H54 (cell line): Measurements from ENCODE around the gene IHH.

ENCODE experiments used
- DNase-seq: peaks from one replicate; pipeline ENCODE4 v3.0.0; 2011; ENCODE audit warnings: low spot score, mixed read lengths; ENCODE audit not compliant: insufficient read length
- FAIRE-seq: peaks from 3 replicates; lab custom pipeline; 2011; peaks lifted over from hg19 to GRCh38; lab: Jason Lieb, UNC
- POLR2A ChIP-seq: IDR thresholded peaks from 2 replicates; pipeline ENCODE4 v1.6.1; 2011; ENCODE audit warnings: low read depth, mild to moderate bottlenecking, low read length

The IHH gene

GRCh38 chr2:219025637-219026585 is 34.8 kb downstream of the IHH start:
- no peak for DNase-seq
- no peak for FAIRE-seq
- no peak for TF ChIP-seq POLR2A

DNA sequence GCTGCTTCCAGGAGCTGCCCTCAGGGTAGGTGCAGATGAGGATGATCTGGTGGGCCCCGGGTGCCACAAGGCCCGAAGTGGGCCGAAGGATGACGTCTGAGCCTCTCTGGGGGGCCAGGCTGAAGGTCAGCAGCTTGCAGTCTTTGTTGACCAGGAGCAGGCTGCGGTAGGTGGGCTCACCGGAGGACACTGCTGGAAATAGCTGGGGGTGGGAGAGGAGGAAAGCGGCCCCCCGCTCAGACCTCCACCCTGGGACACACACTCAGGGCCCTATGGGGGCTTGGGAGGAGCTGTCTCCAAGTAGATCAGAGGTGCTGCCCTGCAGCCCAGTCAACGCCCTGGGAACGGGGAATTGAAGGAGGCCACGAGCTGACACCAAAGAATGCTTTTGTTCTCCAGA is 36.7 kb downstream of the IHH start:
- no peak for FAIRE-seq
- no peak for TF ChIP-seq POLR2A
- DNase-seq = no peak

GRCh38 chr2:219023045-219023605 is 37.6 kb downstream of the IHH start:
- no peak for TF ChIP-seq POLR2A
- no peak for DNase-seq
- FAIRE-seq = no peak

DNA sequence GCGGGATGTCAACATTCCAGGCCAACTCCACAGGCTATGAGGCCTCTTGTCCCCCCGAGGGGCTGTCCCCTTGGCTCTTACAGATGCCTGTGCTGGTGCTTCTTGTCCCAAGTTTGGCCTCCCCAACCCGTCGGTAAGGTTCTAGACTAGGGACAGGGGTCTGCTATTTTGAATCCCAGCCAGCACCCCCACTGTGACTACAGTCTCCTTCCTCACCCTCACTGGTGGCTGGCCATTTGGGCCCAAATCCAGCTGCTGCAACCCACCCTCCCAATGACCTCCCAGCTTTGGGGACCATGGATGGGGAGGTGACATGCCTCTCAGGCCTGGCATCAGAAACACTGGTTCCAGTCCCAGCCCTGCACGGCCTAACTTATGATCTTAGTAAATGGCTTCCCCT is 38.1 kb downstream of the IHH start:
- TF ChIP-seq POLR2A = no peak
- DNase-seq (no peak), FAIRE-seq (no peak)

DNA sequence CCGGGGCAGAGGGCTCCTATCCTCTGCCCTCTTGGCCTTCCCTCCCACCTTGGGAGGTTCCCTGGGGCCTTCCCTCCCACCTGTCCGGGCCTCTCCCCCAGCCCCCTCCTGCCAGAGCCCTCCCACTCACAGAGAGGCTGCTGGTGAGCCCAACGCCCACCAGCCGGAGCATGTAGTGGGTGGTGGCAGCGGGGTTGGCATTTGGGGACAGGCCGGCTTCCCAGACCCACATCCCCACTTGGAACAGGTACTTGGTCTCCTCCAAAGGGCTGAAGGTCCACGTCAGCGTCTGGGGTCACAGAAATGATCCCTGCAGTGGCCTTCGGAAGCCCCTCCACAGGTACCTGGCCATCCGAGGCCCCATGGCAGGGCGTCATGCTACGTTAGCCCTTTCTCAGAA is 38.7 kb downstream of the IHH start:
- FAIRE-seq = no peak
- TF ChIP-seq POLR2A = no peak
- no peak for DNase-seq

DNA sequence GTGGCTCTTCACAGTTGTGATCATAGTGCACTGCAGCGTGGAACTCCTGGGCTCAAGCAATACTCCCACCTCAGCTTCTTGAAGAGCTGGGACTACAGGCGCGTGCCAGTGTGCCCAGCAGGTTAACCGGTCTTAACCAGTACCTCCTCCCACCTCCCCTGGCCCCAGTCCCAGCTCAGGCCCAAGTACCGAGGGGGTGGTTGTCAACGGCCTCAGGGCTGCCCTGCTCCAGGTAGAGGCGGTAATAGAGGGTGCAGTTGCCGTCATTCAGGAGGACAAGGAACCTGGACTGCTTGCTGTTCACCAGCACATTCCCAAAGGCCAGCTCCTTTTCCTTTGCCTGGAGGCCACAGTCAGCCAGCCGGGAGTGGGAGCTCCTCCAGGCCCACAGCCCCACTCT is 39.1 kb downstream of the IHH start:
- DNase-seq (no peak), FAIRE-seq (no peak)
- no peak for TF ChIP-seq POLR2A

DNA sequence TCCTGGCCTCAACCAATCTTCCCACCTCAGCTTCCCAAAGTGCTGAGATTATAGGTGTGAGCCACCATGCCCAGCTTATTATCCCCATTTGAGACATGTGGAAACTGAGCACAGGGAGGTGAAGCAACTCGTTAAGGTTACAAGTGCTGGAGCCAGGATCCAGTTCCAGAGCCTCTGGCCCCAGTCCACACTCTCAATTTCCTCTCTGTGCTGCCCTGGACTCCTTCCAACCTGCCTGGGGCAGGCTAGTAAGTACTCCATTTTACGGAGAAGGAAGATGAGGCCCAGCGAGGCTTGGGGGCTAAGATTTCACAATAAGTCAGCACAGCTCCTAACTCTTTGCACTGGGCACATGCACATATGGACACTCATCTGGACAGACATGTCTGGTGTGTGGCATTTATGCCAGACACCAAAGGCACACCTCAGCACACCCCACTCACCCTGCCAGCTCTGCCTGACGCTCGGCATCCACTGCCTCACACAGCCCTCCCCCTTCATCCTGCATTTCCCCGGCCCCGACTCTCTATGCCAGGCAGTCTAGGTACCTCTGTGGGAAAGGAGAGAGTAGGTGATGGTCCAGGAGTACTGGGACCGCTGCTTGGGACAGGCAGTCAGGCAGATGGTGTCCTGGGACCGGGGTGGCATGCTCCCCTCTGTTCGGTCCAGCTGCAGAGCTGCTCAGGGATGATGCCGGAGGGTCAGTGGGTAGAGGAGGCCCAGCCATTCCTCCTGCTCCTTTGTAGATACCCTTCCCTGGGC is 39.9 kb downstream of the IHH start:
- FAIRE-seq = no peak
- no peak for DNase-seq
- no peak for TF ChIP-seq POLR2A

DNA sequence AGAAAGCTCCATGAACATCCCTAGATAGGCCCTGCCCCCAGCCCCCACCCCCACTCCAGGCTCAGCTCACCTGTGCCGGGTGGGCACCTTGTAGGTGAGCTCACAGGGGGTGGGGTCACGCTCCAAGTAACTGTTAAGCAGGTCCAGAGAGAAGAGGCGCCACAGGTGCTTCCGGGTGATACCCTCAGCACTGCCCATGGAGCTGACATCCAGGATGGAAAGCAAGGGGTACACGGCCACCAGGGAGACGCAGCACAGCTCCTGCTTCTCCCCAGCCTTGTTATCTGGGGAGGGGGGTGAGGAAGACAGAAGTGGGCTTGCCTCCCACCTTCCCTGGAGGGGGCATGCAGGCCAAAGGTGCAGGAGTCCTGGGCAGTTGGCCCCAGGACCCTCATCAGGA is 41.3 kb downstream of the IHH start:
- FAIRE-seq = no peak
- no peak for TF ChIP-seq POLR2A

GRCh38 chr2:219018726-219019125 is 42.0 kb downstream of the IHH start:
- no peak for TF ChIP-seq POLR2A
- FAIRE-seq (no peak), DNase-seq (no peak)

More for the DNA sequence above, 41.3 kb downstream of the IHH start:
- DNase-seq = no peak

DNA sequence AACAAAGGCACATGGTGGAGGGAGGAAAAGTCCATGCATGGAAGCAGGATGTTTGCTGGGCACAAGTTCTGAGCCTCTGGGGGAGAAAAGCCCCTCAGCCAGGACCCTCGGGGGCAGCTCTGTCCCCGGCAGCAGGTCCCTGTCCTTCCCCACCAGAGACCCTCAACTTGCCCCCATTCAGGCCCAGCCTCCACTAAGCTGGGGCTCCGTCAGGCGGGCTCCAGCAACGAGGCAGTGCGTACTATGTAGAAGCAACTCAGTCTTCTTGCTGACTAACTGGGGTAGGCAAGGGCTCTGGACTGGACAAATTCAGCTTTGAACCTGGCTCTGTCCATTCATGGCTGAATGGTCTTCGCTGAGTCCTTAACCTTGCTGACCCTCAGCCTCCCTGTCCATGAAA is 42.4 kb downstream of the IHH start:
- TF ChIP-seq POLR2A = no peak
- FAIRE-seq (no peak), DNase-seq (no peak)

- no peak for DNase-seq
Observed at GRCh38 chr2:219017201-219017931, 43.4 kb downstream of the IHH start.

GRCh38 chr2:219016721-219017120 is 44.0 kb downstream of the IHH start:
- FAIRE-seq (no peak), DNase-seq (no peak)
- no peak for TF ChIP-seq POLR2A

More at GRCh38 chr2:219017201-219017931, 43.4 kb downstream of the IHH start:
- TF ChIP-seq POLR2A = no peak
- no peak for FAIRE-seq

GRCh38 chr2:219010873-219011272 is 49.8 kb downstream of the IHH start:
- TF ChIP-seq POLR2A = no peak
- DNase-seq = no peak
- no peak for FAIRE-seq
